Stimulated activated CD8-positive, alpha-beta memory T cell treated with anti-CD3 and anti-CD28 coated beads, Interleukin-15, amount 100 ng/mL, for 4 hours (primary cell): ENCODE measurements around the gene NDST1.

ENCODE experiments used
- DNase-seq, 2 donors: peaks; one replicate each; pipeline ENCODE4 v3.0.0-alpha.2; 2020; ENCODE audit warnings: low read depth in 2 of 2

The NDST1 gene

DNA sequence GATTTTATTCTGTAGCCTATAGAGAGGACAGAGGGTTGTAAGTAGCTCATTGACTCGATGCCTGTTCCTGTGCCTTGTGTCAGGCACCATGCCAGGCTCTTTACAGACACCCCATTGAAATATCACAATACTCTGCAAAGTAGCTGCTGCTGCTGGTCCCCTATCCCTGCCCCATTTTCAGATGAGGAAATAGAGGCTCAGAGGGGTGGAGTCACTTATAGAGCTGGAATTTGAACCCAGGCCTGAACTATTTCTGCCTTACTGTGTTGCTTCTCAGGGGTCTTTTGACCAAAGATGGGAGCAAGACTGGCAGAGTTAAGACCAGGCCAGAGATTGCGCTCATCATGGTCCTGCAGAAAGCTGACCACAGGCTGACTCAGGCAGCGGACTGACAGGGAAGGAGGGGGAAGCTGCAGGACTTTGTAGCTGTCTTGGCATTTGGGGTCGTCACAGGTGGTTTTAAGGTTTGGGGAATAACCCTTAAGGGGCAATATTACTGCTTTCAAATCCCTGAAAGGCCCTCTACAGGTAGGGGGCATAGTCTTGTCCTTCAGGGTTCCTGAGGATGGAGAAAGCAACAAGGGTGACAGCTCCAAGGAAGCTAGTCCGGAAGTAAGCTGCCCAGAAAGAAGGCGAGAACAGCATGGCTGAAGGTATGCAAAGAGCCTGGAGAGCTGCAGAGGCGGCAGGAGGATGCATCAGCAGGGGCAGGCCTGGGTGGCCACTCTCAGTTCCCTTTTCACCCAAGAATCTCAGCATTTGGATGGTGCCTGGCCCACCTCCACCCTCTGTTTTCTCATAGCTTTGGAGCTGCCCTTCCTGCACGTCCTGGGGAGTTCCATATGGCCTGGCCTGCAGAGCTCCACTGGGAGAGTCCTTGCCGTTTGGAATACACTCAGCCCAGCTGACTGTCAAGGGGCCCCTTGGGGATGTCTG, 18.3 kb upstream of the NDST1 start:
- no peak for DNase-seq

DNA sequence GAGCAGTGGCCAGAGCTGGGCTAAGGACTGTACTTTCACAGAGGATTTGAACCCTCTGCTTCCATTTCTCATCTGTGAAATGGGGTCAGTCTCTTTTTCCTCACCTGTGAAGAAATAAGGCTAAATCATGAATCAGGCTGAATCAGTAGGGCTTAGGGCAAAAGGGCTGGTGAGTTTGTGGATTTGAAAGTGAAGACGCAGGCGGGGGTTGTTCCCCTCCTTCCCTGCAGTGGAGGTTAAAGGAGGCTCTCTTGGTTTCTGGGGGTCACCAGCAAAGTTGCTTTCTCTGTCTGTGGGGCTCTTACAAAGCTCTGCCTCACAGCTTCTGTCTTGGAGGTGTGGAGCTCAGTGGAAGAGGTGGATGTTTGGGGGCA, 17.6 kb upstream of the NDST1 start:
- no peak for DNase-seq

DNA sequence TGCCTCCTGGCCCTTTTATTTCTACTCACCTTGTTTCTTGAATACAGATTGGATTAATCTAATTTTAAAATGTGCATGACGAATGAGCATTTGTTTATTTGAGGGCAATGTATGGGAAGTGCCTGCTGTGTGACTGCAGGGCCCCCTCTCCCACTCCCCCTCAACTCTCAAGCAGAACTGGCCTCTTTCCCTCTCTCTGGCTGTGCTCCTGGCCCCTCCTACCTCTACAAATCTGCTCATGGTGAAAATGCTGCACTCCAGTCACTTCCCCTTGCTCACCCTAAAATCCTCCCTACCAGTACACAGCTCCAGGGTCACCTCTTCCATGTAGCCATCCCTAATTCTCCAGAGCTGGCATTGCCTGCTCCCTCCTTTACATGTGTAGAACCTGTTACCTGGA, 17.2 kb upstream of the NDST1 start:
- DNase-seq = no peak

GRCh38 chr5:150491876-150492275, 16.1 kb upstream of the NDST1 start:
- DNase-seq = no peak

DNA sequence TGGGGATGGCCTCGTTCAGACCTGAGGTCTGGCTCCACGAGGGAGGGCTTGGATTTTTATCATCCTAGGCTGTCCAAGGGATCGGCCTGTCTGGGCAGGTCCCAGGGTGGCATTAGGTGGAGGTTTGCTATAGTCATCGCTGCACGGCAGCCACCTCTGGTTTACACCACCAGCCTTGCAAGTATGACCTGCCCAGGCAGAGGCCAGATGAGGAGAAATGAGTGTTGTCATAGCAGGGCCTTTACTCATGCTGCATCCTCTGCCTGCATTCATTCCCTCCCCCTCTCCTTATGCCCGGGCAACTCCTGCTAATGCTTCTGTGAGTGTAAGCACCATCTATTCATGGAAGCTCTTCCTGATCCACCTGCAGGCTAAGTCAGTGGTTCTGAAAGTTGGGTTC, 15.3 kb upstream of the NDST1 start:
- no peak for DNase-seq

DNA sequence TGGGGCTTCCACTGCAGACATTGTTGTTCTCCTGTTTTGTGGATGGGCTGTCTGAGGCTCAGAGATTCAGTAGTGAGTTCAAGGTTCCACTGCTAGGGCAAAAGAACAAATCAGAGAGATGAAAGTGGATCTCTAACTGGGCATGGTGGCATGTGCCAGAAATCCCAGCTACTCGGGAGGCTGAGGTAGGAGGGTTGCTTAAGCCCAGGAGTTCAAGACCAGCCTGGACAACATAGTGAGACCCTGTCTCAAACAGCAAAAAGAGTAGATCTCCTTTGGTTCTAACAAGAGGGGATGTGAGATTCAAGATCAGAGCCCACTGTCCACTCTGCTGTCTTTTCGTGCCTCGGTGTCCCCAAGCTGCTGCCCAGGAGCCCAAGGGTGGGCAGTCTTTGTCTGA, 11.8 kb upstream of the NDST1 start:
- DNase-seq = no peak

GRCh38 chr5:150496534-150496933, 11.4 kb upstream of the NDST1 start:
- no peak for DNase-seq

DNA sequence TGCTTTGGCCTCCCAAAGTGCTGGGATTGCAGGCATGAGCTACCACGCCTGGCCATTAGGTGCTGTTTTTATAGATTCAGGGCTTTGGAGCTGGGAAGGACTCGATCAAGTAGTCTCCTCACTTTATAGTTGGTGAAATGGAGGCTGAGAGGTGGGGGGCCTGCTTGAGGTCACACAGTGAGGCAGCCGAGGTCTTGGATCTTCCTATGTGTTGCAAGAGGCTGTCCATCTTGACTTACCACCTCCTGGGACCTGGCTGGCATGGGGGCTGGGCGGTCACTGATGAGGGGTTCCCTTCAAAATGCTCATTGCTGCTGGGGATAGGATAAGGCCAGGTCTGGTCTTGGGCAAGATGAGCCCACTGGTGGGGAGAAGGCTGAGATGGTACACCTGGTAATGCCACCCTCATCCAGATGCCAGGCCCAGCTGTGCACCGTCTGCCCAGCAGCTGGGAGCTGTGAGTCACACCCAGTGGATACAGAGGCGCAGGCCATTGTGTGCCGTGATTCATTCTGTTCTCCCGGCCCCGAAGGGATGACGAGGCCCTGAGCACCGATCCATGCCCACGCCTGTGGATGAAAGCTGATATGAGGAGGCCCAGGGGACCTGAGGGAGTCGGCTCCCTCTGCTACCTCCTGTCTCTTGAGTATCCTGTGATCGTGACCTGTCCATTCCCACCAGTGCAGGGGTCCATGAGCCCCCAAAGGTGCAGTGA, 10.5 kb upstream of the NDST1 start:
- no peak for DNase-seq

DNA sequence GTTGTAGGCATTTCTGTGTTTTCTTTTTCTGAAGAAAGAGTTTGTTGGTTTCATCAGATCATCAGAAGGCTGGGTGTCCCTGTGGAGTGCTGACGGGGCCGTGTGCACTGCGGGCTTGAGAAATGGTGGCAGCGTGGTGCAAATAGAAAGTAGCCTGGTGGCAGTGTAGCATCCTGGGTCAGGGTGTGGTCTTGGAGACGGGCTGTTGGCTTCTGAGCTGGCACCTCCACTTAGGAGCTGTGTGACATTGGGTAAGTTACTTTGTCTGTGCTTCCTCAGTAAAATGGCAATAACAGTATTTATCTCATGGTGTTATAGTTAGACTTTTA, 10.0 kb upstream of the NDST1 start:
- no peak for DNase-seq

GRCh38 chr5:150498501-150498900, 9.4 kb upstream of the NDST1 start:
- no peak for DNase-seq

DNA sequence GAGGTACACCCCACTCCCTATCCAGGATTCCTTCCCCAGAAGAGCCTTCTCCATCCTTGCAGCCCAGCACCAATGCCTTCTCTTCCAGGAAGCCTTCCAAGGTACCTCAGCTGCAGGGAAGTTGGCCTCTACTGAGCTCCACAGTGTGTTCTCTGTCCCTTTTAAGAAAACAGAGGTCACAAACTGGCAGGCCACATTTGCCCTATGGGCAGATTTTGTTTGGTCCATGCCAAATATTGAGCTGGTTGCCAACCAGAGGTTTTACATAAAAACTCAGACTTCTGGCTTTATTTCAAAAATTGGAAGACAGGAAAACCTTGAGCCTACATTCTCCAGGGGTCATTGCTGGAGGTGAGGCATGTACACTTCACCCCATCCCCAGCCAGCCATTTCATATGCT, 9.0 kb upstream of the NDST1 start:
- DNase-seq = no peak

DNA sequence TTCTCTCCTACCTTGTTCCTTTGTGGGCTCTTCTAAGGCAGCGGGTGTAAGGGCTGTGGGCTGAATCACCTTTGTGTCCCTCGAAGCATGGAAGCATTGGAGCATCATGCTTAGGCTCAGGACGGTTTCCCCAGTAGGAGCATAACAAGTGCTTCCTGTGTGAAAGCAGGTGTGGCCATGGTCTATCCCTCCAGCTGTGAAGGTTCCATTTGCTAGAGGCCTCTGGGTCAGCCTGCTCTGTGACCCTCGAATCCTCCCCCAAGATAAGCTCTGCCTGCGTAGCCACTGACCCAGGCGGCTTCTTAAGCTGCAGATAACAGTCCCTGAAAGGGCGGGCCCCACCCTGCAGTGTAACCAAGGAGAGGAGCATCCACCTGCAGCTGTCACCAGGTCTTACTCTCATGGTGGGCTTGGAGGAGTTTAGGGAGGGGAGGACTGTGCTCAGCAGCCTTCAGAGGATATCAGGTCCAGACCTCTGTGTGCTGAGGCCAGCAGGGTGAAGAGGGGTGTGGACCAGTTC, 8.4 kb upstream of the NDST1 start:
- no peak for DNase-seq

- no peak for DNase-seq
Measured at GRCh38 chr5:150500328-150500841, 7.5 kb upstream of the NDST1 start.

GRCh38 chr5:150500905-150501304, 7.0 kb upstream of the NDST1 start:
- no peak for DNase-seq

DNA sequence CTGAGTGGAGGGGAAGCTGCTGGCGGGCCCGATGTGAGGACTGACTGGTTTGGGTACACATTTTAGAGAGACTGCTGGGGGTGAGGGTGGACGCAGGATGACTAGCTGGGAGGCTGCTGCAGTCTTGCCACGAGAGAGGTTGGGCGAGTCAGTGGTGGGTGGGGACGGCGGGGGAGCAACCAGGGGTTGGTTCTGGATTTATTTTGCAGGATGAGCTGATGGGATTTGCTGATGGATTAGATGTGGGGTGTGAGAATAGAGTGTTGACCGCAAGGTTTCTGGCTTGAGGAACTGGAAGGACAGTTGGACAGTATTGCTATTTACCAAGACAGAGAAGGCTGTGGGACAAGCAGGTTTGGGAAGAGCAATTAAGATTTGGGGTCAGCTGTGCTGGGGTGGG, 5.8 kb upstream of the NDST1 start:
- no peak for DNase-seq

DNA sequence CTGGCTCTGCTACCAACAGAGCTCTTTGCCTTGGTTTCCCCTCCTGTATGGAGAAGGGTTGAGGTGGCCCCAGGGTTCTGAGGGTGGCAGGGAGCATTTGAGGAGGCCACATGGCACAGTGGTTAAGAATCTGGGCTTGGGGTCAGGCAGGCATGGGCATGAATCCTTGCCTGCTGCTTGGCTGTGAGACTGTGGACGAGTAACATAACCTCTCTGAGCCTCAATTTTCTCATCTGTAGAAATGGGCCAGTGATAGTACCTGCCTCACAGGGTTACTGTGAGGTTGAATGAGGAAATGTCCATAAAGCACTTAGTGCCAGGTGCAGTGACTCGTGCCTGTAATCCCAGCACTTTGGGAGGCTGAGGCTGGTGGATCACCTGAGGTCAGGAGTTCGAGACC, 5.1 kb upstream of the NDST1 start:
- no peak for DNase-seq

- no peak for DNase-seq
Measured at GRCh38 chr5:150503386-150503785, 4.5 kb upstream of the NDST1 start.

DNA sequence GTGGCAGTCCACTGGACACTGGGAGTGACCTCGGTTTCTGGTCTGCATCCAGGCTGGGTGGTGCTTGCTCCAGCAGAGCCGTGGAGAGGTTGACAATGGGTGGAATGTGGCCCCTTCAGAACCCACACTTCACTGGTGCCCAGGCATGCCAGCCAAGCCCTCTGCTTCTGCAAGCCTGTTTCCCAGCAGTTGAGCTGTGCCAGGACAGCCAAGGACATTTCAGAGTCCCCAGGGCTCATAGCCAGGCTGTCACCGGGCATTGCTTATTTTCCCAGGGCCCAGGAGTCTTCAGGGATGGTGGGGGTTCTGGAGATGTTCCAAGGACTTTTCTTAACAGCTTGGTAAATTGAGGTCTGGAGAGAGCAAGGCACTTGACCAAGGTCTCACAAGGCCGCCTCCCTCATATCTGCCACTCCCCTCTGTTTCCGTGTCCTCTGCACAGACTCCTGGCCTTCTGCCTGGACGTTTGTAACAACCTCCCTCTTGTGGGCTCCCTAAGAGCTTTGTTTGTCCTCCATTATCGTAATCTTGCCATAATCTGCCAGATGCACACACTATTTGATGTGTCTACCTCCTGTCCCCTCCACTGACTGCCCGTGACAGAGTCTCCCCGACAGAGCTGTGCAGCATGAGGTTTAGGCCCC, 3.8 kb upstream of the NDST1 start:
- DNase-seq = no peak

DNA sequence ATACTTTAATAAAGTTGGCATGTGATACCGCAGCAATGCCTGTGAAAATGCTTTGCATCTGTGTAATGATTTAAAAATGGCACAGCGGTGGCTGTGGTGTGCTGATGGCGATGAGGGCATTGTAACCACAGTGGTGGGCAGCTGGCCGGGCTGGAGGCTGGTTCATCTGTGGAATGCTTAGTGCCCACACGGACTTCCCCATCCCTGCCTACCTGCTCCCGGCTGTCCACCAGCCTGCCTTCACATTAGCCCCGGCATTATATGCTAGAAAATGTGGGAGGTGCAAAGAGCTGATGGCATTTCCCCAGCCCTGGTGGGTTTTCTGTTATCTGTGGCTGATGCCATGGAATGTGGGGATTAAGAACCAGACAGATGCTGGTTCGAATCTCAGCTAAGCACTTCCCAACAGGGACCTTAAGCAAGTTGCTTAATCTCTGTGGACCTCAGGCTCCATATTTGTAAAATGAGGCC, 2.9 kb upstream of the NDST1 start:
- DNase-seq = no peak

DNA sequence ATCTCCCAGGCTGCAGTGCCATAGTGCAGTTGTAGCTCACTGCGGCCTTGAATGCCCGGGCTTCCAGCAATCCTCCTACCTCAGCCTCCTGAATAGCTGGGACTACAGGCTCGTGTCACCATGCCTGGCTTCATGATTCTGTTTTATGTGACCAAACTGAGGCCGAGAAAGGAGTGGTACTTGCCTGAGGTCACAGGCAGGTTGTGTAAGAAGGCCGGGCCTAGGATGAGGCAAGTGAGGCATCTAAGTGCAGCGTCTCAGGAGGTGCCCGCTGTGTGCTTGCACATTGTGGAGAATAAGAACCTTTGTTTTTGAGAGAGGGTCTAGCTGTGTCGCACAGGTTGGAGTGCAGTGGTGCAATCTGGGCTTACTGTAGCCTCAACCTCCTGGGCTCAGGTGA, 2.1 kb upstream of the NDST1 start:
- no peak for DNase-seq

GRCh38 chr5:150506571-150507473, 1.1 kb upstream of the NDST1 start:
- DNase-seq = no peak
